K562 (cell line): Measurements from ENCODE around the gene AUNIP. TPM values are rescaled to one million over a fixed set of nuclear protein-coding genes. Genes with fewer than 3 reads are reported as not detected.
A peak's percentile ranks its signal among the peaks of the same experiment; 100 is the strongest.

ENCODE experiments used
- ARID3B ChIP-seq: fragments of 250-450 bp; sonication (Bioruptor Pico); IDR thresholded peaks from 2 replicates; pipeline ENCODE4 v1.4.0; 2020; ENCODE audit warnings: borderline replicate concordance
- BRD4 ChIP-seq: fragments of 200-600 bp; sonication (generic); IDR thresholded peaks from 2 replicates; pipeline ENCODE4 v1.6.1; 2017; ENCODE audit warnings: inconsistent platforms
- CBFA2T3 ChIP-seq: fragments of 450-650 bp; IDR thresholded peaks from 2 replicates; pipeline ENCODE4 v1.6.1; 2017
- DMBX1 ChIP-seq: fragments of 250-450 bp; sonication (Bioruptor Pico); IDR thresholded peaks from 2 replicates; pipeline ENCODE4 v1.8.0; 2022; ENCODE audit warnings: inconsistent platforms, mild to moderate bottlenecking, moderate library complexity, borderline replicate concordance
- E2F3 ChIP-seq: fragments of 250-450 bp; sonication (Bioruptor Pico); IDR thresholded peaks from 2 replicates; pipeline ENCODE4 v1.4.0; 2020; ENCODE audit warnings: mild to moderate bottlenecking
- HDAC1 ChIP-seq, 2 experiments: fragments of 450-650 bp; IDR thresholded peaks; 2 replicates each; pipeline ENCODE4 v1.6.1; 2016 to 2017; ENCODE audit warnings: inconsistent platforms in 1 of 2, mild to moderate bottlenecking in 1 of 2, moderate library complexity in 1 of 2
- HNRNPK ChIP-seq: fragments of 200-400 bp; formaldehyde crosslinking; IDR thresholded peaks from one replicate; pipeline ENCODE4 v1.6.1; 2018; ENCODE audit warnings: mild to moderate bottlenecking, low read depth, low read length; ENCODE audit not compliant: poor library complexity, severe bottlenecking
- ID3 ChIP-seq, 2 experiments: fragments of 250-450 bp in 1 of 2; fragments of 450-650 bp in 1 of 2; sonication (Bioruptor Pico) in 1 of 2; IDR thresholded peaks; 2 replicates each; pipeline versions ENCODE4 v1.6.1 to v1.8.0; 2016 to 2021; ENCODE audit warnings: mild to moderate bottlenecking in 2 of 2, moderate library complexity in 2 of 2, missing compliant biosample characterization in 1 of 2, missing genetic modification characterization in 1 of 2
- KLF13 ChIP-seq: fragments of 450-650 bp; IDR thresholded peaks from 2 replicates; pipeline ENCODE4 v1.6.1; 2016; ENCODE audit warnings: missing genetic modification characterization, low read depth, mild to moderate bottlenecking, missing compliant biosample characterization, moderate library complexity, borderline replicate concordance
- MYNN ChIP-seq, 2 experiments: sonication (generic); formaldehyde crosslinking in 1 of 2; IDR thresholded peaks; 2 replicates each; pipeline versions ENCODE4 v1.5.0 to v1.6.1; 2016 to 2020; ENCODE audit warnings: antibody characterized with exemption in 1 of 2, missing genetic modification reagents in 1 of 2
- NR0B1 ChIP-seq: fragments of 450-650 bp; IDR thresholded peaks from one replicate; pipeline ENCODE4 v1.6.1; 2018; ENCODE audit warnings: mild to moderate bottlenecking, moderate library complexity; ENCODE audit not compliant: partially characterized antibody
- PCBP1 ChIP-seq: fragments of 200-400 bp; formaldehyde crosslinking; IDR thresholded peaks from 2 replicates; pipeline ENCODE4 v1.6.1; 2018; ENCODE audit warnings: mild to moderate bottlenecking, low read depth, low read length; ENCODE audit not compliant: poor library complexity, severe bottlenecking
- TCF7L2 ChIP-seq: fragments of 150-350 bp; IDR thresholded peaks from 2 replicates; pipeline ENCODE4 v1.6.1; 2016; ENCODE audit warnings: low read depth, mild to moderate bottlenecking, low read length, moderate library complexity
- THAP12 ChIP-seq: fragments of 250-450 bp; sonication (Bioruptor Pico); IDR thresholded peaks from 2 replicates; pipeline ENCODE4 v1.9.0; 2021; ENCODE audit warnings: mild to moderate bottlenecking, inconsistent platforms
- ZNF133 ChIP-seq: fragments of 250-450 bp; sonication (Bioruptor Pico); IDR thresholded peaks from 2 replicates; pipeline ENCODE4 v1.4.0; 2020; ENCODE audit warnings: mild to moderate bottlenecking
- ZNF224 ChIP-seq: sonication (generic); formaldehyde crosslinking; IDR thresholded peaks from 2 replicates; pipeline ENCODE4 v1.8.0; 2022; ENCODE audit warnings: mild to moderate bottlenecking, missing genetic modification reagents
- ZNF239 ChIP-seq: fragments of 250-450 bp; sonication (Bioruptor Pico); IDR thresholded peaks from 2 replicates; pipeline ENCODE4 v1.4.0; 2020; ENCODE audit warnings: mild to moderate bottlenecking
- polyA plus RNA-seq, 8 experiments: library from polyadenylated mRNA; depleted of rRNA in 4 of 8; stranded (reverse) in 5 of 8; unstranded in 3 of 8; fragments of >200 nt; fragmentation: Nextera tagmentation in 2 of 8; fragmentation: Illumina TruSeq in 1 of 8; extraction: Ambion mirVana in 2 of 8; extraction: Trizol in 1 of 8; gene quantifications; 2 replicates each; pipeline versions ENCODE4 v1.2.1 to v1.2.3, GENCODE V29; 2011 to 2014; ENCODE audit warnings: inconsistent platforms in 1 of 8, missing spikeins in 1 of 8
- total RNA-seq, 7 experiments: library from RNA; depleted of rRNA in 6 of 7; stranded (reverse); fragments of >200 nt in 6 of 7; fragmentation: Illumina TruSeq in 2 of 7; extraction: Trizol in 2 of 7; gene quantifications; 2 replicates each; pipeline versions ENCODE4 v1.2.1 to v1.2.3, GENCODE V29; 2011 to 2021; ENCODE audit warnings: low replicate concordance in 1 of 7

The AUNIP gene
- total and polyA plus RNA-seq, 9 of the 15 experiments (the other 6 are each of a cell fraction or from before 2014, with no cell fraction given) = 12.1 to 53.8 (median 47.1) TPM

GRCh38 chr1:25905680-25906643, 46.7 kb upstream of the AUNIP start, which contains the start of gene STMN1 (continued):
- TF ChIP-seq NR0B1 = no peak
- TF ChIP-seq THAP12 = peak; percentile 77
- peak; percentile 20; the same call in 1 of the 2 replicates for TF ChIP-seq CBFA2T3
- TF ChIP-seq E2F3 (CRISPR knock-in tag) = peak; percentile 95
- TF ChIP-seq ID3 (CRISPR knock-in tag; IDR thresholded peaks at IDR 0.05) = no peak
- no peak for TF ChIP-seq ID3 (tag; IDR thresholded peaks at IDR 0.05)
- TF ChIP-seq MYNN (IDR thresholded peaks at IDR 0.05) = 0 out of 2 replicates have a peak, but pooled peaks have one; percentile 27
- no peak for TF ChIP-seq MYNN (CRISPR knock-in tag; IDR thresholded peaks at IDR 0.05)
- TF ChIP-seq KLF13 (tag) = no peak
- TF ChIP-seq DMBX1 (CRISPR knock-in tag) = no peak
- TF ChIP-seq PCBP1 = peak; percentile 95
- TF ChIP-seq TCF7L2 = no peak
- TF ChIP-seq ZNF133 (CRISPR knock-in tag) = no peak
- peak; percentile 68; the same call in 1 of the 2 replicates for TF ChIP-seq BRD4
- TF ChIP-seq ARID3B = no peak
- TF ChIP-seq HNRNPK = peak; percentile 69
- no peak for TF ChIP-seq ZNF224 (CRISPR knock-in tag)
- peak; percentile 14 to 79; a peak in 2 of 4 replicates for TF ChIP-seq HDAC1 (IDR thresholded peaks at IDR 0.05)
- TF ChIP-seq ZNF239 = peak; percentile 30; the same call in 1 of the 2 replicates
